Tibial nerve (tissue), 4 donors: ENCODE results near the gene GSTM2.
"Not testable (repeated sequence)": the region's sequence is repeated elsewhere in the genome, so short reads cannot be mapped to it uniquely, and the experiment has no call there.

ENCODE experiments used
- EP300 ChIP-seq, 2 donors: sonication (generic); formaldehyde crosslinking; IDR thresholded peaks; one replicate each; pipeline ENCODE4 v1.6.1; 2017; ENCODE audit warnings: antibody characterized with exemption in 2 of 2, mild to moderate bottlenecking in 1 of 2
- POLR2A ChIP-seq, 2 donors: fragments of 450-650 bp; IDR thresholded peaks; one replicate each; pipeline ENCODE4 v1.6.1; 2017; ENCODE audit warnings: antibody characterized with exemption in 2 of 2, mild to moderate bottlenecking in 2 of 2, moderate library complexity in 2 of 2
- TF ChIP-seq, protein P1 (sequence below), 5 experiments: fragments of 200-600 bp in 3 of 5; fragments of 450-650 bp in 2 of 5; sonication (generic) in 3 of 5; IDR thresholded peaks; one replicate each; pipeline ENCODE4 v1.5.1; 2016 to 2019; ENCODE audit warnings: antibody characterized with exemption in 5 of 5, mild to moderate bottlenecking in 3 of 5, moderate library complexity in 2 of 5

DNA sequence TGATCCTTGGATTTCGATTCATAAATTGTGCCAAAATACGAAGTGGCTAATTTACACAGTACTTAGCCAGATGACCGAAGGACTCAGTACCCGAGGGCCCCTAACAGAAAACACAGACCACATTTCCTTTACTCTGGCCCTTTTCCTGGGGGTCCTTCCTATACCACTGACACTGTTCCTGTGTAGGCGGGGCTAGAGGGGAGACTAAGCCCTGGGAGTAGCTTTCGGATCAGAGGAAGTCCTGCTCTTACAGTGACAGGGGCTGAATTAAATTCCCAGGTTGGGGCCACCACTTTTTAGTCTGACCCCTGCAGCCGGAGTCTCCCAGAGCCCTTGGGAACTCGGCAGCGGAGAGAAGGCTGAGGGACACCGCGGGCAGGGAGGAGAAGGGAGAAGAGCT is 19.3 kb downstream of the GSTM2 start:
- TF ChIP-seq, protein P1, sequence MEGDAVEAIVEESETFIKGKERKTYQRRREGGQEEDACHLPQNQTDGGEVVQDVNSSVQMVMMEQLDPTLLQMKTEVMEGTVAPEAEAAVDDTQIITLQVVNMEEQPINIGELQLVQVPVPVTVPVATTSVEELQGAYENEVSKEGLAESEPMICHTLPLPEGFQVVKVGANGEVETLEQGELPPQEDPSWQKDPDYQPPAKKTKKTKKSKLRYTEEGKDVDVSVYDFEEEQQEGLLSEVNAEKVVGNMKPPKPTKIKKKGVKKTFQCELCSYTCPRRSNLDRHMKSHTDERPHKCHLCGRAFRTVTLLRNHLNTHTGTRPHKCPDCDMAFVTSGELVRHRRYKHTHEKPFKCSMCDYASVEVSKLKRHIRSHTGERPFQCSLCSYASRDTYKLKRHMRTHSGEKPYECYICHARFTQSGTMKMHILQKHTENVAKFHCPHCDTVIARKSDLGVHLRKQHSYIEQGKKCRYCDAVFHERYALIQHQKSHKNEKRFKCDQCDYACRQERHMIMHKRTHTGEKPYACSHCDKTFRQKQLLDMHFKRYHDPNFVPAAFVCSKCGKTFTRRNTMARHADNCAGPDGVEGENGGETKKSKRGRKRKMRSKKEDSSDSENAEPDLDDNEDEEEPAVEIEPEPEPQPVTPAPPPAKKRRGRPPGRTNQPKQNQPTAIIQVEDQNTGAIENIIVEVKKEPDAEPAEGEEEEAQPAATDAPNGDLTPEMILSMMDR (IDR thresholded peaks at IDR 0.05), result not testable (repeated sequence)
- TF ChIP-seq EP300, POLR2A (IDR thresholded peaks at IDR 0.05): not testable (repeated sequence)
